K562 (cell line): ENCODE measurements around the gene ATP9A. TPM values are rescaled to one million over a fixed set of nuclear protein-coding genes. Genes with fewer than 3 reads are reported as not detected.

Experiments used
- ATAC-seq: fragments of 200-7000 bp; cut with Tn5 transposase; 3 replicates; pipeline ENCODE4 v1.9.1; 2020; ENCODE audit warnings: moderate library complexity
- BruUV-seq: library from RNA; stranded (reverse); fragments of 400-500 nt; replicated peaks from 2 replicates; lab custom pipeline; 2021; lab: Mats Ljungman, UMichigan
- CTCF ChIA-PET: fragments of 300-600 bp; formaldehyde crosslinking; extraction: SDS; loops from one replicate; lab custom pipeline; 2021; ENCODE audit warnings: low intra/inter-chr PET ratio; lab: Yijun Ruan, JAX
- POLR2A ChIA-PET: fragments of 300-600, 350-650 bp; sonication (Branson Sonifier 250); formaldehyde crosslinking; extraction: SDS; loops from one replicate; lab custom pipeline; 2021; ENCODE audit warnings: antibody characterized with exemption, inconsistent platforms; lab: Yijun Ruan, JAX
- DNase-seq, 4 experiments: peaks; one replicate each; pipeline versions ENCODE4 v3.0.0 to v3.0.0-alpha.2; 2011 to 2018; ENCODE audit warnings: low spot score in 3 of 4, mixed read lengths in 3 of 4; ENCODE audit errors: extremely low read depth in 1 of 4
- FAIRE-seq: peaks from 2 replicates; lab custom pipeline; 2011; peaks lifted over from hg19 to GRCh38; lab: Jason Lieb, UNC
- H2AFZ ChIP-seq: 2 replicates; pipeline ENCODE4 v1.6.0; 2011; ENCODE audit warnings: low read depth, low read length, control low read depth, inconsistent platforms
- H3K27ac ChIP-seq: fragments of 200-600 bp; 3 replicates; pipeline ENCODE4 v1.8.0; 2011; ENCODE audit warnings: low read depth, mild to moderate bottlenecking, control low read depth, inconsistent platforms, low read length, moderate library complexity, mixed read lengths; ENCODE audit errors: extremely low read depth
- H3K27me3 ChIP-seq, 2 experiments: fragments of 300-600 bp in 1 of 2; 2 replicates in 1 of 2; 3 replicates in 1 of 2; pipeline versions ENCODE4 v1.6.0 to v1.8.0; 2011; ENCODE audit warnings: inconsistent platforms in 2 of 2, low read length in 2 of 2, mild to moderate bottlenecking in 1 of 2, mixed read lengths in 1 of 2, moderate library complexity in 1 of 2; ENCODE audit not compliant: control insufficient read depth in 2 of 2, insufficient read depth in 2 of 2
- H3K36me3 ChIP-seq: fragments of 300-600 bp; 3 replicates; pipeline ENCODE4 v1.8.0; 2011; ENCODE audit warnings: mild to moderate bottlenecking, low read length, inconsistent platforms; ENCODE audit not compliant: control insufficient read depth, insufficient read depth
- H3K4me1 ChIP-seq, 2 experiments: fragments of 200-600 bp in 1 of 2; replicated peaks in 1 of 2; 2 replicates in 1 of 2; 3 replicates in 1 of 2; pipeline versions ENCODE4 v1.5.1 to v1.8.0; 2011; ENCODE audit warnings: inconsistent platforms in 2 of 2, low read length in 2 of 2, mild to moderate bottlenecking in 1 of 2, mixed read lengths in 1 of 2, moderate library complexity in 1 of 2; ENCODE audit not compliant: control insufficient read depth in 2 of 2, insufficient read depth in 2 of 2
- H3K4me2 ChIP-seq: 2 replicates; pipeline ENCODE4 v1.6.1; 2011; ENCODE audit warnings: low read length, control low read depth, inconsistent platforms, mixed read lengths; ENCODE audit not compliant: insufficient read depth
- H3K4me3 ChIP-seq: fragments of 200-600 bp; sonication (generic), shearing (Covaris generic); 2 replicates; pipeline ENCODE4 v1.5.1; 2016; ENCODE audit warnings: control low read depth, inconsistent platforms
- H3K79me2 ChIP-seq: fragments of 200-600 bp; 3 replicates; pipeline ENCODE4 v1.8.0; 2011; ENCODE audit warnings: low read length, inconsistent platforms; ENCODE audit not compliant: control insufficient read depth, insufficient read depth
- H3K9ac ChIP-seq, 2 experiments: 2 replicates each; pipeline versions ENCODE4 v1.6.0 to v1.6.1; 2011; ENCODE audit warnings: low read depth in 2 of 2, low read length in 2 of 2, control low read depth in 1 of 2, inconsistent platforms in 1 of 2, mild to moderate bottlenecking in 1 of 2, mixed read lengths in 1 of 2; ENCODE audit not compliant: insufficient read depth in 1 of 2
- H3K9me1 ChIP-seq: one replicate; pipeline ENCODE4 v1.6.0; 2011; ENCODE audit warnings: inconsistent platforms, mild to moderate bottlenecking, low read length, moderate library complexity; ENCODE audit not compliant: control insufficient read depth, insufficient read depth
- H3K9me3 ChIP-seq: replicated peaks from 2 replicates; pipeline ENCODE4 v1.5.1; 2011; ENCODE audit warnings: low read depth, low read length, inconsistent platforms; ENCODE audit not compliant: control insufficient read depth, insufficient read depth
- H4K20me1 ChIP-seq: replicated peaks from 2 replicates; pipeline ENCODE4 v1.6.1; 2011; ENCODE audit warnings: low read length, inconsistent platforms, mixed read lengths; ENCODE audit not compliant: control insufficient read depth, insufficient read depth
- BMI1 ChIP-seq: fragments of 150-350 bp; IDR thresholded peaks from 2 replicates; pipeline ENCODE4 v1.6.1; 2014; ENCODE audit warnings: low read length
- BRCA1 ChIP-seq, 2 experiments: fragments of 450-650 bp in 1 of 2; sonication (generic) in 1 of 2; formaldehyde crosslinking in 1 of 2; IDR thresholded peaks; 2 replicates each; pipeline versions ENCODE4 v1.5.0 to v1.6.1; 2017 to 2020; ENCODE audit warnings: mild to moderate bottlenecking in 1 of 2, missing genetic modification reagents in 1 of 2
- CBX8 ChIP-seq: fragments of 200-600 bp; sonication (generic); IDR thresholded peaks from 2 replicates; pipeline ENCODE4 v1.6.1; 2012; ENCODE audit warnings: borderline replicate concordance, mixed run types, low read depth, mild to moderate bottlenecking, moderate library complexity, mixed read lengths, low read length, control low read depth, inconsistent platforms; ENCODE audit not compliant: poor library complexity, severe bottlenecking; ENCODE audit errors: extremely low read depth
- ETV5 ChIP-seq: sonication (generic); formaldehyde crosslinking; IDR thresholded peaks from 2 replicates; pipeline ENCODE4 v1.4.0; 2020; ENCODE audit warnings: low read depth, mild to moderate bottlenecking, missing genetic modification reagents
- FOXA3 ChIP-seq, 2 experiments: fragments of 450-650 bp in 1 of 2; sonication (generic) in 1 of 2; formaldehyde crosslinking; IDR thresholded peaks in 1 of 2; conservative IDR thresholded peaks in 1 of 2; 2 replicates each; pipeline versions ENCODE4 v1.4.0 to v1.8.0; 2020 to 2022; ENCODE audit warnings: mild to moderate bottlenecking in 2 of 2, missing genetic modification reagents in 1 of 2
- HCFC1 ChIP-seq: IDR thresholded peaks from 2 replicates; pipeline ENCODE4 v1.6.1; 2012; ENCODE audit warnings: low read depth, low read length, improper control_type of control experiment
- HLTF ChIP-seq: fragments of 450-650 bp; IDR thresholded peaks from 2 replicates; pipeline ENCODE4 v1.6.1; 2016
- HSF4 ChIP-seq: fragments of 250-450 bp; sonication (Bioruptor Pico); IDR thresholded peaks from 2 replicates; pipeline ENCODE4 v2.1.2; 2022; ENCODE audit warnings: mild to moderate bottlenecking, moderate library complexity, borderline replicate concordance
- NCOA6 ChIP-seq: fragments of 450-650 bp; IDR thresholded peaks from 2 replicates; pipeline ENCODE4 v1.6.1; 2017; ENCODE audit warnings: mild to moderate bottlenecking
- NKRF ChIP-seq: fragments of 450-650 bp; IDR thresholded peaks from 2 replicates; pipeline ENCODE4 v1.6.1; 2016; ENCODE audit warnings: borderline replicate concordance
- NR2C2 ChIP-seq, 2 experiments: fragments of 200-800 bp in 1 of 2; sonication (Bioruptor generic) in 1 of 2; sonication (generic) in 1 of 2; formaldehyde crosslinking in 1 of 2; IDR thresholded peaks; 2 replicates each; pipeline versions ENCODE4 v1.6.1 to v1.8.0; 2016 to 2022; ENCODE audit warnings: mild to moderate bottlenecking in 1 of 2, missing compliant biosample characterization in 1 of 2, missing genetic modification characterization in 1 of 2, missing genetic modification reagents in 1 of 2
- SIN3B ChIP-seq: fragments of 450-650 bp; IDR thresholded peaks from 2 replicates; pipeline ENCODE4 v1.6.1; 2017; ENCODE audit warnings: low read depth, mild to moderate bottlenecking, moderate library complexity
- TFAP4 ChIP-seq: sonication (generic); formaldehyde crosslinking; IDR thresholded peaks from 2 replicates; pipeline ENCODE4 v1.8.0; 2022; ENCODE audit warnings: missing genetic modification reagents, mild to moderate bottlenecking, moderate library complexity, borderline replicate concordance
- THRA ChIP-seq: fragments of 450-650 bp; IDR thresholded peaks from 2 replicates; pipeline ENCODE4 v1.6.1; 2017; ENCODE audit warnings: mild to moderate bottlenecking, moderate library complexity
- ZEB2 ChIP-seq: fragments of 450-650 bp; IDR thresholded peaks from 2 replicates; pipeline ENCODE4 v1.6.1; 2016
- WGBS: fragments of 100-300 bp; shearing (Covaris generic); methylation state at CpG from one replicate; pipeline ENCODE4 v1.1.6; 2016; ENCODE audit warnings: low coverage, mixed read lengths; ENCODE audit not compliant: insufficient coverage; ENCODE audit errors: missing lambda C conversion rate; 5-methylcytosine and 5-hydroxymethylcytosine counted together
- in situ Hi-C: fragments of 300-500 bp; cut with MboI; formaldehyde crosslinking; loops from 4 replicates; pipeline ENCODE4 v1.15.0; 2018; ENCODE audit warnings: inconsistent platforms, mixed read lengths
- intact Hi-C: fragments of 100-400 bp; cut with micrococcal nuclease; formaldehyde crosslinking; loops from 2 replicates; pipeline ENCODE4 v1.14.2; 2022
- polyA plus RNA-seq, 8 experiments: library from polyadenylated mRNA; depleted of rRNA in 4 of 8; stranded (reverse) in 5 of 8; unstranded in 3 of 8; fragments of >200 nt; fragmentation: Nextera tagmentation in 2 of 8; fragmentation: Illumina TruSeq in 1 of 8; extraction: Ambion mirVana in 2 of 8; extraction: Trizol in 1 of 8; gene quantifications; 2 replicates each; pipeline versions ENCODE4 v1.2.1 to v1.2.3, GENCODE V29; 2011 to 2014; ENCODE audit warnings: inconsistent platforms in 1 of 8, missing spikeins in 1 of 8
- total RNA-seq, 7 experiments: library from RNA; depleted of rRNA in 6 of 7; stranded (reverse); fragments of >200 nt in 6 of 7; fragmentation: Illumina TruSeq in 2 of 7; extraction: Trizol in 2 of 7; gene quantifications; 2 replicates each; pipeline versions ENCODE4 v1.2.1 to v1.2.3, GENCODE V29; 2011 to 2021; ENCODE audit warnings: low replicate concordance in 1 of 7
- TF ChIP-seq, protein P1 (sequence below), 3 experiments: IDR thresholded peaks in 2 of 3; conservative IDR thresholded peaks in 1 of 3; 2 replicates each; pipeline ENCODE4 v1.5.1; 2011 to 2012; ENCODE audit warnings: low read length in 3 of 3, mild to moderate bottlenecking in 3 of 3, control low read depth in 2 of 3, improper control_type of control experiment in 1 of 3, inconsistent platforms in 1 of 3, low read depth in 1 of 3, mixed read lengths in 1 of 3, moderate library complexity in 1 of 3; ENCODE audit not compliant: insufficient read depth in 2 of 3

ATP9A gene
- total and polyA plus RNA-seq, 9 of the 15 experiments (the other 6 are each of a cell fraction or from before 2014, with no cell fraction given), result 0.18 to 0.62 (median 0.29) TPM

- H3K79me2 ChIP-seq, result no peaks in the 10 kb centered on the region
- H2AFZ ChIP-seq, result 0 out of 2 replicates have a peak overlapping the region, but pooled peaks have one; percentile 32
- no peaks in the 10 kb centered on the region for H3K4me1 ChIP-seq
- H3K4me2 ChIP-seq, result no peak overlapping the region
- WGBS, result 45% methylated on average over 8 of the region's 8 CpGs
- intact Hi-C loops, result no loop called here
- H3K36me3 ChIP-seq, result no peaks in the 10 kb centered on the region
- H3K9me1 ChIP-seq, result no peaks in the 10 kb centered on the region
- no peaks in the 10 kb centered on the region for H3K9me3 ChIP-seq
- H3K27me3 ChIP-seq, result no peaks in the 10 kb centered on the region
- no TSS peak for BruUV-seq
- no peak overlapping the region for H3K27ac ChIP-seq
- ChIA-PET CTCF (no interaction called here), POLR2A (interaction anchor here (1.4 kb wide), 1 partner anchor 12 kb away, joined by 3 read pairs; no protein-coding TSS in a partner anchor)
- H3K4me3 ChIP-seq, result no peak overlapping the region
- H4K20me1 ChIP-seq, result no peaks in the 10 kb centered on the region
- in situ Hi-C loops, result no loop called here
- ATAC-seq, result no peak
- no peak overlapping the region for H3K9ac ChIP-seq
- no peak for FAIRE-seq
- no peak for DNase-seq
- TF ChIP-seq FOXA3 (CRISPR knock-in tag; conservative IDR thresholded peaks at IDR 0.05 in 1 of 2, IDR thresholded peaks at IDR 0.05 in 1 of 2) (no peak), HSF4 (CRISPR knock-in tag) (no peak), THRA (no peak), BMI1 (no peak), BRCA1 (IDR thresholded peaks at IDR 0.05) (no peak), BRCA1 (CRISPR knock-in tag; IDR thresholded peaks at IDR 0.05) (no peak), TFAP4 (CRISPR knock-in tag) (no peak), SIN3B (no peak), ZEB2 (no peak), NCOA6 (no peak), NR2C2 (CRISPR knock-in tag; IDR thresholded peaks at IDR 0.05) (no peak), NR2C2 (tag; IDR thresholded peaks at IDR 0.05) (no peak), ETV5 (no peak), HLTF (no peak), CBX8 (no peak), HCFC1 (no peak), NKRF (no peak)
- TF ChIP-seq, protein P1, sequence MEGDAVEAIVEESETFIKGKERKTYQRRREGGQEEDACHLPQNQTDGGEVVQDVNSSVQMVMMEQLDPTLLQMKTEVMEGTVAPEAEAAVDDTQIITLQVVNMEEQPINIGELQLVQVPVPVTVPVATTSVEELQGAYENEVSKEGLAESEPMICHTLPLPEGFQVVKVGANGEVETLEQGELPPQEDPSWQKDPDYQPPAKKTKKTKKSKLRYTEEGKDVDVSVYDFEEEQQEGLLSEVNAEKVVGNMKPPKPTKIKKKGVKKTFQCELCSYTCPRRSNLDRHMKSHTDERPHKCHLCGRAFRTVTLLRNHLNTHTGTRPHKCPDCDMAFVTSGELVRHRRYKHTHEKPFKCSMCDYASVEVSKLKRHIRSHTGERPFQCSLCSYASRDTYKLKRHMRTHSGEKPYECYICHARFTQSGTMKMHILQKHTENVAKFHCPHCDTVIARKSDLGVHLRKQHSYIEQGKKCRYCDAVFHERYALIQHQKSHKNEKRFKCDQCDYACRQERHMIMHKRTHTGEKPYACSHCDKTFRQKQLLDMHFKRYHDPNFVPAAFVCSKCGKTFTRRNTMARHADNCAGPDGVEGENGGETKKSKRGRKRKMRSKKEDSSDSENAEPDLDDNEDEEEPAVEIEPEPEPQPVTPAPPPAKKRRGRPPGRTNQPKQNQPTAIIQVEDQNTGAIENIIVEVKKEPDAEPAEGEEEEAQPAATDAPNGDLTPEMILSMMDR (IDR thresholded peaks at IDR 0.05 in 2 of 3, conservative IDR thresholded peaks at IDR 0.05 in 1 of 3; ENCODE audit: insufficient read depth in 2 of 3, low read depth in 1 of 3, low read length in 3 of 3), result no peak
These were observed 184.1 kb downstream of the ATP9A start for GRCh38 chr20:51584116-51584515.
